Measurements from ENCODE around the gene HCRTR1. TPM values are rescaled to one million over a fixed set of nuclear protein-coding genes. Genes with fewer than 3 reads are reported as not detected.
A peak's percentile ranks its signal among the peaks of the same experiment; 100 is the strongest.

HCRTR1 gene
- polyA plus RNA-seq, 1 donor from 2014 or later, result 0.37 TPM

- no peaks in the 10 kb centered on the region for H3K79me2 ChIP-seq (replicated peaks; ENCODE audit: insufficient read depth, low read length)
- H2AFZ ChIP-seq (ENCODE audit: low read depth, low read length), result peak overlapping the region; percentile 27
- H3K9me3 ChIP-seq (ENCODE audit: low read length), result no peaks in the 10 kb centered on the region
- no peaks in the 10 kb centered on the region for H4K20me1 ChIP-seq (ENCODE audit: insufficient read depth)
- no peak overlapping the region for H3K27ac ChIP-seq (ENCODE audit: low read length)
- H3K27me3 ChIP-seq (ENCODE audit: insufficient read depth, low read depth, low read length), result no peaks in the 10 kb centered on the region
- H3K4me3 ChIP-seq (ENCODE audit: low read length), result no peak overlapping the region
- H3K4me2 ChIP-seq (ENCODE audit: low read length), result no peak overlapping the region
- H3K9ac ChIP-seq (ENCODE audit: low read length), result no peak overlapping the region
- no peaks in the 10 kb centered on the region for H3K36me3 ChIP-seq (ENCODE audit: insufficient read depth, low read length)
- TF ChIP-seq, protein P1, sequence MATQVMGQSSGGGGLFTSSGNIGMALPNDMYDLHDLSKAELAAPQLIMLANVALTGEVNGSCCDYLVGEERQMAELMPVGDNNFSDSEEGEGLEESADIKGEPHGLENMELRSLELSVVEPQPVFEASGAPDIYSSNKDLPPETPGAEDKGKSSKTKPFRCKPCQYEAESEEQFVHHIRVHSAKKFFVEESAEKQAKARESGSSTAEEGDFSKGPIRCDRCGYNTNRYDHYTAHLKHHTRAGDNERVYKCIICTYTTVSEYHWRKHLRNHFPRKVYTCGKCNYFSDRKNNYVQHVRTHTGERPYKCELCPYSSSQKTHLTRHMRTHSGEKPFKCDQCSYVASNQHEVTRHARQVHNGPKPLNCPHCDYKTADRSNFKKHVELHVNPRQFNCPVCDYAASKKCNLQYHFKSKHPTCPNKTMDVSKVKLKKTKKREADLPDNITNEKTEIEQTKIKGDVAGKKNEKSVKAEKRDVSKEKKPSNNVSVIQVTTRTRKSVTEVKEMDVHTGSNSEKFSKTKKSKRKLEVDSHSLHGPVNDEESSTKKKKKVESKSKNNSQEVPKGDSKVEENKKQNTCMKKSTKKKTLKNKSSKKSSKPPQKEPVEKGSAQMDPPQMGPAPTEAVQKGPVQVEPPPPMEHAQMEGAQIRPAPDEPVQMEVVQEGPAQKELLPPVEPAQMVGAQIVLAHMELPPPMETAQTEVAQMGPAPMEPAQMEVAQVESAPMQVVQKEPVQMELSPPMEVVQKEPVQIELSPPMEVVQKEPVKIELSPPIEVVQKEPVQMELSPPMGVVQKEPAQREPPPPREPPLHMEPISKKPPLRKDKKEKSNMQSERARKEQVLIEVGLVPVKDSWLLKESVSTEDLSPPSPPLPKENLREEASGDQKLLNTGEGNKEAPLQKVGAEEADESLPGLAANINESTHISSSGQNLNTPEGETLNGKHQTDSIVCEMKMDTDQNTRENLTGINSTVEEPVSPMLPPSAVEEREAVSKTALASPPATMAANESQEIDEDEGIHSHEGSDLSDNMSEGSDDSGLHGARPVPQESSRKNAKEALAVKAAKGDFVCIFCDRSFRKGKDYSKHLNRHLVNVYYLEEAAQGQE (IDR thresholded peaks at IDR 0.05; ENCODE audit: borderline replicate concordance), result no peak
- TF ChIP-seq POLR2AphosphoS5 (IDR thresholded peaks at IDR 0.05) (no peak), SMC3 (conservative IDR thresholded peaks at IDR 0.05; ENCODE audit: poor library complexity) (peak; percentile 14)
- no peaks in the 10 kb centered on the region for H3K9me2 ChIP-seq (ENCODE audit: insufficient read depth, low read length)
- H3F3A ChIP-seq (ENCODE audit: insufficient read depth, low read length, poor library complexity, severe bottlenecking), result no peaks in the 10 kb centered on the region
These were observed 48.9 kb downstream of the HCRTR1 start for GRCh38 chr1:31666263-31666963.

GRCh38 chr1:31667065-31667785, 49.7 kb downstream of the HCRTR1 start:
- no peaks in the 10 kb centered on the region for H3K79me2 ChIP-seq (replicated peaks; ENCODE audit: insufficient read depth, low read length)
- no peak overlapping the region for H3K4me3 ChIP-seq (ENCODE audit: low read length)
- no peak overlapping the region for H3K9ac ChIP-seq (ENCODE audit: low read length)
- H2AFZ ChIP-seq (ENCODE audit: low read depth, low read length), result no peak overlapping the region
- no peaks in the 10 kb centered on the region for H3K27me3 ChIP-seq (ENCODE audit: insufficient read depth, low read depth, low read length)
- no peaks in the 10 kb centered on the region for H3K36me3 ChIP-seq (ENCODE audit: insufficient read depth, low read length)
- H4K20me1 ChIP-seq (ENCODE audit: insufficient read depth), result no peaks in the 10 kb centered on the region
- TF ChIP-seq POLR2AphosphoS5 (IDR thresholded peaks at IDR 0.05), result no peak
- TF ChIP-seq EZH2 (IDR thresholded peaks at IDR 0.05; ENCODE audit: borderline replicate concordance, insufficient read depth, low read length, poor library complexity, severe bottlenecking), result no peak
- TF ChIP-seq EP300 (conservative IDR thresholded peaks at IDR 0.05; ENCODE audit: poor library complexity, severe bottlenecking), result no peak
- TF ChIP-seq RAD21 (conservative IDR thresholded peaks at IDR 0.05), result no peak
- TF ChIP-seq, protein P2, sequence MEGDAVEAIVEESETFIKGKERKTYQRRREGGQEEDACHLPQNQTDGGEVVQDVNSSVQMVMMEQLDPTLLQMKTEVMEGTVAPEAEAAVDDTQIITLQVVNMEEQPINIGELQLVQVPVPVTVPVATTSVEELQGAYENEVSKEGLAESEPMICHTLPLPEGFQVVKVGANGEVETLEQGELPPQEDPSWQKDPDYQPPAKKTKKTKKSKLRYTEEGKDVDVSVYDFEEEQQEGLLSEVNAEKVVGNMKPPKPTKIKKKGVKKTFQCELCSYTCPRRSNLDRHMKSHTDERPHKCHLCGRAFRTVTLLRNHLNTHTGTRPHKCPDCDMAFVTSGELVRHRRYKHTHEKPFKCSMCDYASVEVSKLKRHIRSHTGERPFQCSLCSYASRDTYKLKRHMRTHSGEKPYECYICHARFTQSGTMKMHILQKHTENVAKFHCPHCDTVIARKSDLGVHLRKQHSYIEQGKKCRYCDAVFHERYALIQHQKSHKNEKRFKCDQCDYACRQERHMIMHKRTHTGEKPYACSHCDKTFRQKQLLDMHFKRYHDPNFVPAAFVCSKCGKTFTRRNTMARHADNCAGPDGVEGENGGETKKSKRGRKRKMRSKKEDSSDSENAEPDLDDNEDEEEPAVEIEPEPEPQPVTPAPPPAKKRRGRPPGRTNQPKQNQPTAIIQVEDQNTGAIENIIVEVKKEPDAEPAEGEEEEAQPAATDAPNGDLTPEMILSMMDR (IDR thresholded peaks at IDR 0.05; ENCODE audit: poor library complexity, severe bottlenecking), result no peak
- TF ChIP-seq SMC3 (conservative IDR thresholded peaks at IDR 0.05; ENCODE audit: poor library complexity), result no peak
- TF ChIP-seq, protein P1 (IDR thresholded peaks at IDR 0.05; ENCODE audit: borderline replicate concordance), result no peak
- no peak for TF ChIP-seq TAF1 (IDR thresholded peaks at IDR 0.05; ENCODE audit: low read depth)
- no peak for TF ChIP-seq MXI1 (conservative IDR thresholded peaks at IDR 0.05; ENCODE audit: poor library complexity, severe bottlenecking)
- no peaks in the 10 kb centered on the region for H3K9me2 ChIP-seq (ENCODE audit: insufficient read depth, low read length)
- H3K27ac ChIP-seq (ENCODE audit: low read length), result no peak overlapping the region
- no peaks in the 10 kb centered on the region for H3K9me3 ChIP-seq (ENCODE audit: low read length)
- H3K4me2 ChIP-seq (ENCODE audit: low read length), result no peak overlapping the region
- no peaks in the 10 kb centered on the region for H3F3A ChIP-seq (ENCODE audit: insufficient read depth, low read length, poor library complexity, severe bottlenecking)
